Stimulated activated CD8-positive, alpha-beta memory T cell treated with anti-CD3 and anti-CD28 coated beads, Interleukin-4, amount 100 ng/mL, for 1 hour (primary cell): ENCODE results near the gene ATXN1.
"Not testable (repeated sequence)": the region's sequence is repeated elsewhere in the genome, so short reads cannot be mapped to it uniquely, and the experiment has no call there.

ENCODE experiments used
- DNase-seq, 2 donors: peaks; one replicate each; pipeline ENCODE4 v3.0.0-alpha.2; 2020; ENCODE audit warnings: low read depth in 2 of 2, low spot score in 1 of 2

Gene ATXN1

GRCh38 chr6:16624636-16625290 is 136.5 kb downstream of the ATXN1 start:
- no peak for DNase-seq

DNA sequence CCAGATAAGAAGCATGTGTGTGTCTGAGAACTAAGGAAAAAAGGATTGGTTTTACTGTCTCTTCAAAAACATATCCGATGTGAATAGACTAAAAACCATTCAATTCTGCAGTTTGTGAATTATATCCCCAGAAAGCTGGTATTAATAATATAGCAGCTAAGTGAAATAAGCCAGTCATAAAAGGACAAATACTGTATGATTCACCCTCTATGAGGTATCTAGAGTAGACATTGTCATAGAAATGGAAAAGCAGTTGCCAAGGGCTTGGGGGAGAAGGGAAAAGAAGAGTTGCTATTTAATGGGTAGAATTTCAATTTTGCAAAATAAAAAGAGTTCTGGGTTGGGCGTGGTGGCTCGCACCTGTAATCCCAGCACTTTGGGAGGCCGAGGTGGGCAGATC is 137.5 kb downstream of the ATXN1 start:
- no peak for DNase-seq

GRCh38 chr6:16623029-16623653 is 138.1 kb downstream of the ATXN1 start:
- DNase-seq, result no peak

DNA sequence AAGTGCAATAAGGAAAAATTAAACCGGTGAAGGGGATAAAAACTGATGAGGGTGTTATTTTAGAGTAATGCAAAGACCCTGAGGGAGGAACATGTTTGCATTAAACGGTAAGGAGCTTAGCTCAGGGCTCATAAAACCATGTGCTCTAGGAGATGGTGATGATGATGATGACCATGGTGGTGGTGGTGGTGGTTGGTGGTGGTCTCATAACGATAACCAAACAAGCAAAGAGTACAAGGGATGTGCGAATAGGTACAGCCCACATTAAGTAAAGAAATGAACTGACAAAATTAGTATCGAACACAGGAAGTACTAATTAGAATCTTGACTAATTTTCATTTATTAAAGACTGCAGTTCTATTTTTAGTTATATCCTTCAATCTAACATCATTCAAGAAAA is 139.1 kb downstream of the ATXN1 start:
- DNase-seq, result no peak

- DNase-seq, result no peak
Measured at GRCh38 chr6:16621002-16621401, 140.3 kb downstream of the ATXN1 start.

DNA sequence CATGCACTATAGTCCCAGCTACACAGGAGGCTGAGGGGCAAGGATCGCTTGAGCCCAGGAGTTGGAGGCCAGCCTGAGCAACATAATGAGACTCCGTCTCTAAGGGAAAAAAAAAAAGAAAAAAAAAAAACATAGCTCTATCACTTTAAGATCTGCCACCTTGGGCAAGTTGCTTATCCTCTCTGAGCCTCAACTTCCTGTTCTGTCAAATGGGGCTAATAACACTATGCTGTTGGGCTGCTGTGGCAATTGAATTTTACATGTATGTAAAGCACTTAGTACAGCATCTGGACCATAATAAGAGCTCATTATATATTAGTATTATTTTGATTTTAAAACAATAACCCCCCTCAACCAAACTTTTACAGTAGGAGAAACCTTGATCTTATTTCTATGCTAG is 141.5 kb downstream of the ATXN1 start:
- no peak for DNase-seq

DNA sequence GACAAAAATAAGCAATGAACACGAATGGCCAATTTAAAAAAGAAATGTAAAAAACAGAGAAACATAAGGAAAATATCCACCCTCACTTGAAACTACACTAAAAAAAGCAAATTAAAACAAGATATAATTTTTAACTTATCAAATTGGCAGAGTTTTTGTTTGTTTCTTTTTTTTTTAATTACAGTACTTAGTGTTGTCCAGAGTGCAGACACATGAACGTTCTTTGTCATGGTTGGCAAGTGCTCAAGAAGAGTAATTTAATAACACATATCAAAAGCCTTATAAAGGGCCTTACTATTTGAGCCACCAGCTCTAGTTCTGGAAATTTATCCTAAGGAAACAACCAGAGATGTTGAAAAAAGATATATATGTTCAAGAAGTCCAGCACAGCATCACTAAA is 142.3 kb downstream of the ATXN1 start:
- DNase-seq, result no peak

GRCh38 chr6:16615215-16615614 is 146.0 kb downstream of the ATXN1 start:
- DNase-seq, result not testable (repeated sequence)

DNA sequence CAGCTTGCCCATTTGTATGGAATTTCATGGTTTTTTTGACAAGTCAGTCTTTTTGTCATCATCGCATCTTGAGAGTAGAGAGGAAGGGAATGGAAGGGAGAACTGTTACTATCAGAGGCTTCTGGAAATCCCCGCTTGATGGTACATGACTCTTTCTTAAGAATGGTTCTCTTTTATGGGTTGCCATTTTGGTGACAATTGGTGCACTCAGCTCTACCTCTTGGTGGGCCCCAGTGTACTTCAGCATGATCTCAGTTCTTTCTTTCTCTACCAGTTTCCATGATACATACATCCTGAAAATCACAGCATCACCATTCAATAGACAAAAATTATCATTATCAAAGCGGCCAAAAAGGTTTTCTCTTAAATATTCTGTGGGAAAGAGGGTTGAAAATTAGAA is 147.1 kb downstream of the ATXN1 start:
- not testable (repeated sequence) for DNase-seq

- DNase-seq, result not testable (repeated sequence)
Measured at GRCh38 chr6:16613504-16613903, 147.8 kb downstream of the ATXN1 start.

DNA sequence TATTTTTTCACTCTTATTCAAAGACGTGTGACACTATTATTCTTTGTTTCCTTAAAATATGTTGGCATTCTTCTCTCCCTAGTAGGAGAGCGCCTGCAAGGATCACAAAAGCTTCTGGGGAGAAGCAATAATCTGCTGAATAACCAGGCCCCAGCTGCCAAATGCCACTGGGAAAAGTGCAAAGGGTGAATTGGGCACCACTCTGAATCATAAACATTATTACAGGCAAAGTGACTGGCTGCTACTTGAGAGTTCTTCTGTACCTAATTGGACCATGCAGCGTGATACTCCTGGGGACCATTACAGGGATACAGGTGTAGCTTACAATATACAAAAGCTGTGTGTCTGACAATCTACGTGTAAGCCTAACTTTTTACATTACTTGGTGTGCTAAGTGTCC is 152.8 kb downstream of the ATXN1 start:
- DNase-seq, result no peak

DNA sequence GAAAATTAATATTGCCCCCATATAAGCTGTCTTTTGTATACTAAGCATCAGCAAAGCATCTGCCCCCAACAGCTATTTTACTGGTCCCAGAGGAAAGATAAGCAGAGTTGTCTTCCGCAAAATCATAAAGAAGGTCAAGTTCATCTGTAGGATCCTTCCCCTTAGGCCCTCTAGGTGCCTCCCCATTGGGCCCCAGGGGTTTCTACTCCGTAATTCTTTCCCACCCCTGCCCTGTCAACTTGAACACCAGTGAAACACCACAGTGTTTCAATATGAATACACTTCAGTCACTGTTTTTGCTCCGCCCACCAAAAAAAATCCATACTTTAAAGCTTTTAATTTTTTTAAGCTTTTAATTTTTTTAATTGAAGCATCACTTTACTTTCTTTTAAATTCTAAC is 159.2 kb downstream of the ATXN1 start:
- DNase-seq, result no peak

DNA sequence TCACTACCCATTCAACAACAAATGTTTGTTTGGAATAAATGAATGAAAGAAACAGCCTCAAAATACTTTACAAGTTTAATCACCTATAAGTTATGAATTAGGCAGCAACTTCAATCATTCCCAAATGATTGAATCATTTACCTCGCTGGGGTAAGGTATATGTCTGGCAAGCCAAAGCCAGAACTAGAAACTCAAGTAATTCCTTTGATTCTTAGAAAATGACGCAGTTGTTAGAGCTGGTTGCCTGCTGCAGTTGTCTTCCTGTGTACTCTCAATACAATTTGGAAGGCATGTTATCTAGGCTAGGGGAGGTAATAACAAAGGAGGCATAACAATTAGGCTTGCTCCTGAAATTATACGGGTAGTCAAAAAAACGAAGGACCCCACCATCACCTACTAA is 160.6 kb downstream of the ATXN1 start:
- DNase-seq, result no peak

DNA sequence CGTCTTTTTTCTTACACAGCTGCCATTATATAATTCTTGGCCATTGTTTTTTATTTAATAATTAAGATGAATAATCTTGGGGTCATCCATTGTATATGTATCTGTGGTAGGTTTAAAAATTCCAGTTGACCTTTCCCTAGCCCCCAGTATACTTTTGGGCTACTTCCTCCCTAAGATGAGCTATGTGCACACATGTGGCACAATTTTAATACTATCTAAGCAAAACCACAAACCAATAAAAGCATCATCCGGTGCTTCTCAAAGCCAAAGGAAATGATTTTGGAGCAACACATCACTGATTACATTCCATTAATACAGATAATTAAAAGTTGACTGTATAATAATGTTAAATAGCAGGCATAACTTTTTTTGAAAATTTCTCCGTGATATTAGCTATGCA is 161.2 kb downstream of the ATXN1 start:
- DNase-seq, result no peak

DNA sequence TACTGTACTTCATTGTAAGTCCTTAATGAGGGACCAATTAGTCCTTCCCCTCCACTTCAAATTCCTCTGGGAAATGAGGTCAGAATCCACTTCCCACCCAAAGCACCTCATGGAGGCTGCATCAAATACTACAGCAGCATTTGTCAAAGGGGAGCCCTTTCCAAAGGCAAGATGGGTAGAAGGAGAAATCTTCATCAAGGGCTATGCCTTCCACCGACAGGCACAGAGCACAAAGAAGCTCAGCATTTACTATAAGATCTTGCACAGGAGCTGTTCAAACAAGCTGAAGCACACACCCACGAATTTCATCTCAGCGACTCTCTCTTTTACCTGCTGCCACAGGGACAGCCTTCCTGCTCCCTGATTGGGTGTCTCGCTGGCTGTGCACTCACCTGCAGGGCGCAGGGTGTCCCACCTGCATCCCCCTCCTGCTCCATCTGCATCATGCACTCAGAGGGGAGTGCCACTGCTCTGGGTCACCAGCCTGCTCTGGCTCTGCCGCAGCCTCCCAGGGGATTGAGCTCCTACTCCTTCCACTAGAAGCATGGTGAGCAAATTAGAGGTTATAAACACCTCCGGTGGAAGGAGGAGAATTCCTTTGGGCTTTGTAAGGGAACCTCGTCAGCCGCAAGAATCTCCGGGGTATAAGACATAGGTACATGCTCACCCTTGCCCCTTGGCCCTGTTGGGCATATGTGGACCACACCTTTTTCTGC is 164.5 kb downstream of the ATXN1 start:
- no peak for DNase-seq

GRCh38 chr6:16595514-16596120 is 165.6 kb downstream of the ATXN1 start:
- DNase-seq, result no peak

GRCh38 chr6:16594849-16595248 is 166.4 kb downstream of the ATXN1 start:
- DNase-seq, result no peak

DNA sequence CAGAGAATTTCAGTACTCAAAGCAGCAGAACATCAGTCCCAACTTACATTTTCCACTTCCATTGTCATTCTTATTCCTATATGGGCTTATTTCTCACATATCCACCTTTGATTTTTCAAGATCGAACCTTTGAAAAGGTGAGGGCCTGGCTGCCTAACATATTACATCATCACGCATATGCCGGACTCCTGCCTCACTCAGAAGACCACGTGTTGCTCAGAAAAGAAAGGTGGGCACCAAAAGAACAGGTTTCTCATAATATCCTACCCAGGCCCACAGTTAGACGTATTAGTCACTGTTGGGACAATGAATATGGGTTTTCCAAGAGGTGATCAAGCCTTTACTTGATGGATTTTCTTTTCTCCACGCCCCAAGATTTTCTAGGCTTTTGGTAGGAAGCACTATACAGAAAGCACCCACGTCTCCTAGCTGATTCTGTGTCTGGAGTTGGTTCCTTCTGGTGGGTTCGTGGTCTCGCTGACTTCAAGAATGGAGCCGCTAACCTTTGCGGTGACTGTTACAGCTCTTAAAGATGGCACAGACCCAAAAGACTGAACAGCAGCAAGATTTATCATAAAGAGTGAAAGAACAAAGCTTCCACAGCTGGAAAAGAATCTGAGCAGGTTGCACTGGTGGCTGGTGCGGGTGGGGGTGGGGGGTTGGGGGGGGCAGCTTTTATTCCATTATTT is 168.9 kb downstream of the ATXN1 start:
- DNase-seq, result no peak

DNA sequence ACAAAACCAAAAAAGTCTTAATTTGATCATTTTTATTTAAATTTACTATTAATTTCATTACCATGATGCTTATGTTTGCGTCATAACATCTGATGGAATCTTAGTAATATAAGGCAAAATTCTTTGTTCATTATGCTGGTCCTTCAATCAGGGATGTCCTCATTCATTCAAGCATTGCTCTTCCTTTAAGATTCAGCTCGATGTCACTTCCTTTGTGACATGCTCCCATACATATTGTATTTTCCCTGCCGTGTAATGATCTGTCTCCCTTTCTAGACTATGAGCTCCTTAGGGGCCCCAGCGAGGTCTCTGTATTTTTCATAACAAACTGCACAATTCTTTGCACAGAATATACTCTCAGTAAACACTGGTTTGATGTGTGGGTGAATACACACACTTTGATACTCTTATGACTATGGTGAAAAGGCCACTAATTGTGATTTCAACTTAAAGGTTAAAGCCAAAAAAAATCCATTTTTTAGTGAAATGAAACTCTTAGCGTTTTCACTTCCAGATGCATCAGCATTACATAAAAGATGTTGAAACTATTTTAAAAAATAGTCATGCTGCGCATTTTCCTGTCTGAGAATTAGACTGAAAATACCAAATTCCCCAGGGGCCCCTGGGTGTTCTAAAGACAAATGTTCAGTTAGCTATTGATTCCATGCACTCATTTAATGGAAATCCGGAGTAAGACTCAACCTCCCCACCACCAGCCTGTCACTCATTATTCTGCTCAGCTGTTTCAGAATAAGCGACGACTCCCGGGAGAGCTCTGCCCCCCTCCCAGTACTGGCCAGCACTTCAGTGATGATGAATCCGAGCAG is 169.7 kb downstream of the ATXN1 start:
- no peak for DNase-seq

GRCh38 chr6:16585805-16586204 is 175.5 kb downstream of the ATXN1 start:
- DNase-seq, result no peak
